Fibroblast of villous mesenchyme (primary cell): ENCODE measurements around the gene SCYGR5. TPM values are rescaled to one million over a fixed set of nuclear protein-coding genes. Genes with fewer than 3 reads are reported as not detected.
"Not testable (repeated sequence)": the region's sequence is repeated elsewhere in the genome, so short reads cannot be mapped to it uniquely, and the experiment has no call there.

Source experiments
- DNase-seq: peaks from one replicate; pipeline ENCODE4 v3.0.0-alpha.2; 2010; ENCODE audit warnings: low read depth
- H3K4me3 ChIP-seq: 2 replicates; pipeline ENCODE4 v1.5.1; 2011; ENCODE audit warnings: low read depth, mild to moderate bottlenecking, low read length
- total RNA-seq: library from RNA; depleted of rRNA; stranded (reverse); fragments of >200 nt; gene quantifications from 2 replicates; pipeline ENCODE4 v1.2.3, GENCODE V29; 2012
- TF ChIP-seq, protein P1 (sequence below): IDR thresholded peaks from 2 replicates; pipeline ENCODE4 v1.5.1; 2012; ENCODE audit warnings: low read depth, mild to moderate bottlenecking, low read length; ENCODE audit not compliant: insufficient read depth

SCYGR5 gene, protein sequence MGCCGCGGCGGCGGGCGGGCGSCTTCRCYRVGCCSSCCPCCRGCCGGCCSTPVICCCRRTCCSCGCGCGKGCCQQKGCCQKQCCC
- not detected in 2 replicates for total RNA-seq

DNA sequence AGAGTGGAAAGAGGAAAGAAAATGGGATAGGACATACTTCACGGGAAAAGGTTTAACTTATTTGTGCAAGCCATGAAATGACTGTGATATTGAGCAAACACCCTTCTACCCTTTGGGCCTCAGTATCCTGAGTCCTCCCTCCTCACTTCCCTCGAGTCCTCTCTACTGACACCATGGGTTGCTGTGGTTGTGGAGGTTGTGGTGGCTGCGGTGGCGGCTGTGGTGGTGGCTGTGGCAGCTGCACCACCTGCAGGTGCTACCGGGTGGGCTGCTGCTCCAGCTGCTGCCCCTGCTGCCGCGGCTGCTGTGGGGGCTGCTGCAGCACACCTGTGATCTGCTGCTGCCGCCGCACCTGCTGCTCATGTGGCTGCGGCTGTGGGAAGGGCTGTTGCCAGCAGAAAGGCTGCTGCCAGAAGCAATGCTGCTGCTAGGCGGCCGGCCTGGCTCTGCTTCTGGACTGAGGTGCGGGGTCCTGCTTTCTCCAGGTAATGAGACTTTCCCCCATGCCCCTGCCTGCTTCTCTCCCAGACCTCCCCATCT lies at the start of gene SCYGR5:
Gene SCYGR5 (plus strand): TSS at position 174 of the 540 bp plus-strand sequence. CDS start 0 bp downstream, at position 174.
- not testable (repeated sequence) for H3K4me3 ChIP-seq, DNase-seq

DNA sequence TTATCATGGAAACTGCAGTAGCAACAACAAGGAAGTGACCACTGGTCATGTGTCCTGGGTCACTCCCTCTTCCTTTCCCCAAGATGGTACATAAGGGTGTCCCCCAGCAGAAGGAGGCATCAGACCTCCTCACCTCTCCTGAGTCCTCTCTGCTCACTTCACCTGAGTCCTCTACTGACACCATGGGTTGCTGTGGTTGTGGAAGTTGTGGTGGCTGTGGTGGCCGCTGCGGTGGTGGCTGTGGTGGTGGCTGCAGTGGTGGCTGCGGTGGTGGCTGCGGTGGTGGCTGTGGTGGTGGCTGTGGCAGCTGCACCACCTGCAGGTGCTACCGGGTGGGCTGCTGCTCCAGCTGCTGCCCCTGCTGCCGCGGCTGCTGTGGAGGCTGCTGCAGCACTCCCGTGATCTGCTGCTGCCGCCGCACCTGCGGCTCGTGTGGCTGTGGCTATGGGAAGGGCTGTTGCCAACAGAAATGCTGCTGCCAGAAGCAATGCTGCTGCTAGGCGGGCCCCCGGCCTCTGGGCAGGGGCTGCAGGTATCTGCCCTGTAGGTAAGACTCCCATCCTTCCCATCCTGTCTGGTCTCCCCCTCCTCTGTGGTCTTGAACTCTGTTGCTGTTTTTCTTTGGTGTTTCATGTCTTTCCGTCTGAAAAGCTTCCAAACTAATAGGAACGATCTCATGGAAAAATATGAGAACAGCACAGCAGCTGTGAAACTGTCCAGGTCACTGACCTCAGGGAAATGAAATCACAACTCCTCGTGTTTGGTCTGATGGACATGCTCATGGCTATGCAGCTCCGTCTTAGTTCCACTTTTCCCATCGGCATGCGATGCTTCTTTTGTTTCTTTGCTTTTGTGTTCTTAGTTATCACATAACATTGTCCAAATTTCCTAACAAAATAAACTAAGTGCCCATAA lies 49.0 kb upstream of the SCYGR5 start, which contains the start of gene SCYGR4:
Gene SCYGR4 (plus strand): TSS at position 183 of the 915 bp plus-strand sequence. CDS start 0 bp downstream, at position 183.
- DNase-seq, result peak; percentile 30
- no peak within 1 kb of the TSS for H3K4me3 ChIP-seq
- TF ChIP-seq, protein P1, sequence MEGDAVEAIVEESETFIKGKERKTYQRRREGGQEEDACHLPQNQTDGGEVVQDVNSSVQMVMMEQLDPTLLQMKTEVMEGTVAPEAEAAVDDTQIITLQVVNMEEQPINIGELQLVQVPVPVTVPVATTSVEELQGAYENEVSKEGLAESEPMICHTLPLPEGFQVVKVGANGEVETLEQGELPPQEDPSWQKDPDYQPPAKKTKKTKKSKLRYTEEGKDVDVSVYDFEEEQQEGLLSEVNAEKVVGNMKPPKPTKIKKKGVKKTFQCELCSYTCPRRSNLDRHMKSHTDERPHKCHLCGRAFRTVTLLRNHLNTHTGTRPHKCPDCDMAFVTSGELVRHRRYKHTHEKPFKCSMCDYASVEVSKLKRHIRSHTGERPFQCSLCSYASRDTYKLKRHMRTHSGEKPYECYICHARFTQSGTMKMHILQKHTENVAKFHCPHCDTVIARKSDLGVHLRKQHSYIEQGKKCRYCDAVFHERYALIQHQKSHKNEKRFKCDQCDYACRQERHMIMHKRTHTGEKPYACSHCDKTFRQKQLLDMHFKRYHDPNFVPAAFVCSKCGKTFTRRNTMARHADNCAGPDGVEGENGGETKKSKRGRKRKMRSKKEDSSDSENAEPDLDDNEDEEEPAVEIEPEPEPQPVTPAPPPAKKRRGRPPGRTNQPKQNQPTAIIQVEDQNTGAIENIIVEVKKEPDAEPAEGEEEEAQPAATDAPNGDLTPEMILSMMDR, result no peak

DNA sequence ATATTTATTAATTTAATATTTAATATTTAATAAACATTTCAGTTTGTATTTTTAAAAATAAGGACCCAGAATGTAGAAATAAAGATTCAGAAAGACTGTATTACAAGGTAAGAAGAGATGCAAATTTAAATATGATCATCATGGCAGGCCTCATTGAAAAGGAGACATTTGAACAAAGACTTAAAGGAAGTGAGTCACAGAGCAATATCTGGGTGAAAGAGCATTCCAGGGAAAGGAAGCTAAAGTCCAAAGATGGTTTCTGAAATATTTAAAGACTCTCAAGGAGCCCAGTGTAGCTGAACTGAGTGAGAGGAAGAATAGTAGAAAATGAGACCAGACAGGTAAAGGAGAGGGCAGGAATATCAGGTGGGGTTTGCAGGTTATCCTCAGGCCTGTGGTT lies 43.4 kb upstream of the SCYGR5 start:
- TF ChIP-seq, protein P1, result no peak
- peak; percentile 52 for DNase-seq
- no peak overlapping the region for H3K4me3 ChIP-seq

DNA sequence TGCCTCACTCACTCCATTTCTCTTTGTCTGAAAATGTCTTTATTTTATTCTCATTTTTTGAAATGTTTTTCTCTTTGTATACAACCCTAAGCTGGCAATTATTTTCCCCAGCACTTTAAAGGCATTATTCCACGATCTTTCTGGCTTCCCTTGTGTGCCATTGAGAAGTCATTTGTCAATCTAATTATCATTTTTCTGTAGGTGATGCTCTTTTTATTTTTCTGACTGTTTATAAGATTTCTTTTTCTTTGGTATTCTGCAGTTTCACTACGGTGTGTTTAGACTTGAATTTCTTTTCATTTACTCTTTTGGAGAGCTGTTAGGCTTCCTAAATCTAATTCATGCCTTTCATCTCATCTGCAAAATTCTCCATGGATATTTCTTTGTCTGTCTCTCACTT lies 41.2 kb upstream of the SCYGR5 start:
- TF ChIP-seq, protein P1, result no peak
- no peak overlapping the region for H3K4me3 ChIP-seq
- DNase-seq, result no peak

DNA sequence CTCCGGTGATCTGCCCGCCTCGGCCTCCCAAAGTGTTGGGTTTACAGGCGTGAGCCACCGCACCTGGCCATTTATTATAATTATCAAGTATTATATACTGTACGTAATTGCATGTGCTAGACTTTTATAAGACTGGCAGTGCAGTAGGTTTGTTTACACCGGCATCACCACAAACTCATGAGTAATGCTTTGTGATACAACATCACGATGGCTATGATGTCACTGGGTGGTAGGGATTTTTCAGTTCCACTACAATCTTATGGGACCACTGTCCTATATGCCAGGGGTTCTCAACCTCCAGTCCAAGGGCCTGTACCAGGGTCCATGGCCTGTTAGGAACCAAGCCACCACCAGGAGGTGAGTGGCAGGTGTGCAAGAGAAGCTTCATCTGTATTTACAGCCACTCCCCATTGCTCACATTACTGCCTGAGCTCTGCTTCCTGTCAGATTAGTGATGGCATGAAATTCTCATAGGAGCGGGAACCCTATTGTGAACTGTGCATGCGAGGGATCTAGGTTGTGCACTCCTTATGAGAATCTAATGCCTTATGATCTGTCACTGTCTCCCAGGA lies 39.9 kb upstream of the SCYGR5 start:
- DNase-seq, result peak; percentile 18
- TF ChIP-seq, protein P1, result no peak
- H3K4me3 ChIP-seq, result no peak overlapping the region

DNA sequence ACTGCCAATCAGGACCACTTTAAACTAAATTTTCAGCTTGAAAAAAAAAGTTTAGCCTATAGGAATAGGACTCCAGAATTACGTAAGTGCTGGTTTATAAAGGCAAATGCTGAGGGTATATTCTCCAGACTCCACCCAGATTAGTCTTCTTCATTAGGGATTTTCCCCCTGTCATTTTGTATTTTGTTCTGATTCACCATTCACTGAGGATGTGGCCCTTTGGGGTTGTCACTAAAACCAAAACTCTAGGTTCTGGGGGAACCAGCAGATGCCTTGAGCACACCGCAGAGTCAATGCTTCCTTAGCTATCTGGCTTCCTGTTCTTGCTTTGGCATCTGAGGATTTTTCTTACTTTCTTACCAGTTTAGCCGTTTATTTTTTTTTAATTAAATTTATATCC lies 38.8 kb upstream of the SCYGR5 start:
- H3K4me3 ChIP-seq, result no peak overlapping the region
- TF ChIP-seq, protein P1, result no peak
- DNase-seq, result no peak

DNA sequence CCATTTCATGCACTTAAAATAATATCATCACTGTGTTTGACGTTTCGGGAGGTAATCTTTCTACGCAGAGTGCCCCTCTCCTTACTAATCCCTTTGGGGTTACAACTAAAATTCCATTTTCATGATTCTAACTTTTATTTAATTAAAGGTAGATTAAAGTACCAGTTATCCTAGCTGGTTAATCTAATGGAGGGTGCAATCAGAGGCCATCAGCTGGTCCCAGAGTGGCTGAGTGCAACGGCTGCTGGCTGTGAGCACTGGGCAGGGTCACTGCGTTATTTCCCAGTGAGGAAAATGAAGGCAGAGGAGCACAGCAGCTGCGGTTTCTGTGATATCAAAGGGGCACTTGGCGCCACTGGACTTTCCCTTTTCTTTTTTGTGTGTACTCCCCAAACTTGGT lies 37.2 kb upstream of the SCYGR5 start:
- H3K4me3 ChIP-seq, result no peak overlapping the region
- TF ChIP-seq, protein P1, result no peak
- no peak for DNase-seq
